ENCODE results near the gene ADD2. TPM values are rescaled to one million over a fixed set of nuclear protein-coding genes. Genes with fewer than 3 reads are reported as not detected.

ADD2 gene
- total and polyA plus RNA-seq, 2 experiments from 2014 or later = 34.6 to 223 TPM

DNA sequence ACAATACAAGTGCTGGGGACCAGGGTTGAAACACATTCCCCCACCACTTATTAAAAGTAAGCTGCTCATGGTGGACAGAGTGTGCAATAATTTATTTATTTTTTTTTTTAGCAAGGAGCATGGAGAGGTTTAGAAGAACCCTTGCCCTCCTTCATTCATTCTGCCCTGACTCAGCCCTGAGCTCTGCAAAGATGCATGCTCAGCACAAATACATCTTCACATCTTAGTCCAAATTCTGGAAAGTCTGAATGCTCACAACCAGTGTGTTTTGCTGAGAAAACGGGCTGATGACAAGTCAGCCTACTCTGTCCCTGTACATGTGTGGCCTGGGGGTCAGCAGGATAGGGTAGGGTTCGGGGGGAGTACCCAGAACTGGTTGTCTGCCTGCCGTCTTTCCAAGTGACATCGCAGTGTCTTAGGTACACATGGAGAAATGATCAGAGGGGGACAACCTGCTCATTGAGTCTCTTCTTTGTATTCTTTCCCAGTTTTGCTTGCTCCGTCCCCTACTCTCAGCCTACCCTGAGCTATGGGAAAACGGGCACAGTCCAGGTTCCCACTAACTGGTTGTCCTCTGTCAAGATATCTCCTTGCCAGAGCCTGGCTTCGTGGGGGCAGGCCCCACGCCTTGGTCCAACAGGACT lies 76.4 kb downstream of the ADD2 start (continued):
- TF ChIP-seq, protein P1, sequence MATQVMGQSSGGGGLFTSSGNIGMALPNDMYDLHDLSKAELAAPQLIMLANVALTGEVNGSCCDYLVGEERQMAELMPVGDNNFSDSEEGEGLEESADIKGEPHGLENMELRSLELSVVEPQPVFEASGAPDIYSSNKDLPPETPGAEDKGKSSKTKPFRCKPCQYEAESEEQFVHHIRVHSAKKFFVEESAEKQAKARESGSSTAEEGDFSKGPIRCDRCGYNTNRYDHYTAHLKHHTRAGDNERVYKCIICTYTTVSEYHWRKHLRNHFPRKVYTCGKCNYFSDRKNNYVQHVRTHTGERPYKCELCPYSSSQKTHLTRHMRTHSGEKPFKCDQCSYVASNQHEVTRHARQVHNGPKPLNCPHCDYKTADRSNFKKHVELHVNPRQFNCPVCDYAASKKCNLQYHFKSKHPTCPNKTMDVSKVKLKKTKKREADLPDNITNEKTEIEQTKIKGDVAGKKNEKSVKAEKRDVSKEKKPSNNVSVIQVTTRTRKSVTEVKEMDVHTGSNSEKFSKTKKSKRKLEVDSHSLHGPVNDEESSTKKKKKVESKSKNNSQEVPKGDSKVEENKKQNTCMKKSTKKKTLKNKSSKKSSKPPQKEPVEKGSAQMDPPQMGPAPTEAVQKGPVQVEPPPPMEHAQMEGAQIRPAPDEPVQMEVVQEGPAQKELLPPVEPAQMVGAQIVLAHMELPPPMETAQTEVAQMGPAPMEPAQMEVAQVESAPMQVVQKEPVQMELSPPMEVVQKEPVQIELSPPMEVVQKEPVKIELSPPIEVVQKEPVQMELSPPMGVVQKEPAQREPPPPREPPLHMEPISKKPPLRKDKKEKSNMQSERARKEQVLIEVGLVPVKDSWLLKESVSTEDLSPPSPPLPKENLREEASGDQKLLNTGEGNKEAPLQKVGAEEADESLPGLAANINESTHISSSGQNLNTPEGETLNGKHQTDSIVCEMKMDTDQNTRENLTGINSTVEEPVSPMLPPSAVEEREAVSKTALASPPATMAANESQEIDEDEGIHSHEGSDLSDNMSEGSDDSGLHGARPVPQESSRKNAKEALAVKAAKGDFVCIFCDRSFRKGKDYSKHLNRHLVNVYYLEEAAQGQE (IDR thresholded peaks at IDR 0.05; ENCODE audit: unreplicated experiment) = no peak
- TF ChIP-seq, protein P2, sequence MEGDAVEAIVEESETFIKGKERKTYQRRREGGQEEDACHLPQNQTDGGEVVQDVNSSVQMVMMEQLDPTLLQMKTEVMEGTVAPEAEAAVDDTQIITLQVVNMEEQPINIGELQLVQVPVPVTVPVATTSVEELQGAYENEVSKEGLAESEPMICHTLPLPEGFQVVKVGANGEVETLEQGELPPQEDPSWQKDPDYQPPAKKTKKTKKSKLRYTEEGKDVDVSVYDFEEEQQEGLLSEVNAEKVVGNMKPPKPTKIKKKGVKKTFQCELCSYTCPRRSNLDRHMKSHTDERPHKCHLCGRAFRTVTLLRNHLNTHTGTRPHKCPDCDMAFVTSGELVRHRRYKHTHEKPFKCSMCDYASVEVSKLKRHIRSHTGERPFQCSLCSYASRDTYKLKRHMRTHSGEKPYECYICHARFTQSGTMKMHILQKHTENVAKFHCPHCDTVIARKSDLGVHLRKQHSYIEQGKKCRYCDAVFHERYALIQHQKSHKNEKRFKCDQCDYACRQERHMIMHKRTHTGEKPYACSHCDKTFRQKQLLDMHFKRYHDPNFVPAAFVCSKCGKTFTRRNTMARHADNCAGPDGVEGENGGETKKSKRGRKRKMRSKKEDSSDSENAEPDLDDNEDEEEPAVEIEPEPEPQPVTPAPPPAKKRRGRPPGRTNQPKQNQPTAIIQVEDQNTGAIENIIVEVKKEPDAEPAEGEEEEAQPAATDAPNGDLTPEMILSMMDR (conservative IDR thresholded peaks at IDR 0.05; ENCODE audit: low read depth in 2 of 2) = no peak
- TF ChIP-seq JUNB (IDR thresholded peaks at IDR 0.05; ENCODE audit: unreplicated experiment) (no peak), STAT1 (IDR thresholded peaks at IDR 0.05; ENCODE audit: unreplicated experiment) (no peak), POLR2AphosphoS5 (IDR thresholded peaks at IDR 0.05; ENCODE audit: low read depth) (no peak)

DNA sequence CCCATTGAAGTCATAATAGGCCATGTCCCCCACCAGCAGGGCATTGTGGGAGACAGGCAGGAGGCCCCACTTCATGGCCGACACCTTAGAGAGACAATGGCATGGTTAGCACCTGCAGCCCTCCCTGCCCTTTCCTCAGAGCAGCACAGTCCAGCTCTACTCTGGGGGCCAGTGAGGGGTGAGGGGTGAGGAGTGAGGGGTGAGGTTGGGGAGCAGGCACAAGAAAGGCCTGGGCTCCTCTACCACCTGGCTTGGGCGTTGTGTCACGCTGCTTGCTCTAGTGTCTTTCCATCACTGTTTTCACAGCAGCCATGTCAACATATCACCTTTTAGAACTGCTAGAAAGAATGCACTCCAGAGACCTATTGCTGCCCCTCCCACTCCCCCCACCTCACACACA lies 77.2 kb downstream of the ADD2 start:
- no peaks in the 10 kb centered on the region; the same call in 1 of the 2 replicates for H3K9me2 ChIP-seq (ENCODE audit: insufficient read depth)
- Mint-ChIP-seq H3K27ac (no peak overlapping the region), H3K36me3 (ENCODE audit: low read depth) (peaks cover 93% of the 10 kb centered on the region), H3K4me3 (no peak overlapping the region), H3K27me3 (ENCODE audit: insufficient read depth, low read depth, poor library complexity) (peaks cover 6% of the 10 kb centered on the region), H3K4me1 (peaks cover 13% of the 10 kb centered on the region), H3K9me3 (no peaks in the 10 kb centered on the region)
- no peak overlapping the region for H2AFZ ChIP-seq
- ATAC-seq (no peak), DNase-seq (ENCODE audit: low spot score) (no peak)
- peaks cover 4% of the 10 kb centered on the region; the same call in 1 of the 2 replicates for H3F3A ChIP-seq (replicated peaks; ENCODE audit: low read depth)
- H3K27ac ChIP-seq (ENCODE audit: low read depth) = no peak overlapping the region
- peaks cover 6% of the 10 kb centered on the region for H3K4me1 ChIP-seq (ENCODE audit: insufficient read depth)
- TF ChIP-seq, protein P2 (conservative IDR thresholded peaks at IDR 0.05; ENCODE audit: low read depth in 2 of 2) = no peak
- no peak for TF ChIP-seq POLR2AphosphoS5 (IDR thresholded peaks at IDR 0.05; ENCODE audit: low read depth)
- TF ChIP-seq ETS1 (IDR thresholded peaks at IDR 0.05) = no peak
- no peak for TF ChIP-seq ZNF462 (CRISPR knock-in tag; IDR thresholded peaks at IDR 0.05)
- TF ChIP-seq EZH2 (IDR thresholded peaks at IDR 0.05; ENCODE audit: low read depth, unreplicated experiment) = no peak
- no peak for TF ChIP-seq STAT1 (IDR thresholded peaks at IDR 0.05; ENCODE audit: unreplicated experiment)
- H3K79me2 ChIP-seq (replicated peaks; ENCODE audit: insufficient read depth) = no peaks in the 10 kb centered on the region
- H3K36me3 ChIP-seq (ENCODE audit: insufficient read depth) = peaks cover 57% of the 10 kb centered on the region
- no peaks in the 10 kb centered on the region for H3K27me3 ChIP-seq (ENCODE audit: insufficient read depth)
- peaks cover 11% of the 10 kb centered on the region for H4K20me1 ChIP-seq (replicated peaks; ENCODE audit: insufficient read depth)
- no peak overlapping the region for H3K4me2 ChIP-seq
- no peak overlapping the region for H3K4me3 ChIP-seq

Measured in GM23338 (cell line).